HepG2 (cell line): ENCODE measurements around the gene TACC3. TPM values are rescaled to one million over a fixed set of nuclear protein-coding genes. Genes with fewer than 3 reads are reported as not detected.

Experiments used
- AGO2 ChIP-seq: fragments of 200-400 bp; formaldehyde crosslinking; optimal IDR thresholded peaks from 2 replicates; pipeline ENCODE3; 2017; ENCODE audit warnings: mild to moderate bottlenecking, low read depth, low read length, moderate library complexity
- CENPBD1 ChIP-seq: sonication (generic); formaldehyde crosslinking; IDR thresholded peaks from 2 replicates; pipeline ENCODE4 v1.8.0; 2022; ENCODE audit warnings: missing genetic modification reagents, low read depth, mild to moderate bottlenecking, borderline replicate concordance
- EHMT2 ChIP-seq: fragments of 200-600 bp; sonication (generic); IDR thresholded peaks from 2 replicates; pipeline ENCODE4 v1.7.0; 2017; ENCODE audit warnings: antibody characterized with exemption, low read depth, low read length, borderline replicate concordance
- GFI1 ChIP-seq: sonication (generic); formaldehyde crosslinking; IDR thresholded peaks from 2 replicates; pipeline ENCODE4 v1.5.0; 2020; ENCODE audit warnings: missing genetic modification reagents, mild to moderate bottlenecking, borderline replicate concordance
- HCFC1 ChIP-seq: fragments of 150-350 bp; IDR thresholded peaks from 2 replicates; pipeline ENCODE4 v1.6.1; 2014; ENCODE audit warnings: low read depth, low read length
- MAZ ChIP-seq, 2 experiments: sonication (generic) in 1 of 2; formaldehyde crosslinking in 1 of 2; IDR thresholded peaks; 2 replicates each; pipeline versions ENCODE4 v1.5.0 to v1.6.1; 2012 to 2020; ENCODE audit warnings: low read depth in 2 of 2, mild to moderate bottlenecking in 2 of 2, borderline replicate concordance in 1 of 2, improper control_type of control experiment in 1 of 2, low read length in 1 of 2, missing genetic modification reagents in 1 of 2, moderate library complexity in 1 of 2
- NAIF1 ChIP-seq: sonication (generic); formaldehyde crosslinking; IDR thresholded peaks from 2 replicates; pipeline ENCODE4 v1.5.0; 2020; ENCODE audit warnings: mild to moderate bottlenecking, missing genetic modification reagents, borderline replicate concordance
- NFE2 ChIP-seq: sonication (generic); formaldehyde crosslinking; IDR thresholded peaks from 2 replicates; pipeline ENCODE4 v1.4.0; 2020; ENCODE audit warnings: missing genetic modification reagents
- PCBP1 ChIP-seq: fragments of 200-400 bp; formaldehyde crosslinking; IDR thresholded peaks from 2 replicates; pipeline ENCODE4 v1.6.1; 2017; ENCODE audit warnings: mild to moderate bottlenecking, low read depth, low read length, borderline replicate concordance
- PRMT3 ChIP-seq: sonication (generic); formaldehyde crosslinking; IDR thresholded peaks from 2 replicates; pipeline ENCODE4 v1.8.1; 2022; ENCODE audit warnings: low read depth, mild to moderate bottlenecking, moderate library complexity, missing genetic modification reagents, borderline replicate concordance
- SNAPC2 ChIP-seq: sonication (generic); formaldehyde crosslinking; IDR thresholded peaks from 2 replicates; pipeline ENCODE4 v1.8.1; 2022; ENCODE audit warnings: mild to moderate bottlenecking, missing genetic modification reagents
- ZC3H4 ChIP-seq: sonication (generic); formaldehyde crosslinking; IDR thresholded peaks from 2 replicates; pipeline ENCODE4 v1.4.0; 2020; ENCODE audit warnings: missing genetic modification reagents, borderline replicate concordance
- ZFX ChIP-seq: sonication (generic); formaldehyde crosslinking; IDR thresholded peaks from 2 replicates; pipeline ENCODE4 v1.4.0; 2020; ENCODE audit warnings: mild to moderate bottlenecking, low read depth, missing genetic modification reagents, moderate library complexity
- ZNF101 ChIP-seq: sonication (generic); formaldehyde crosslinking; IDR thresholded peaks from 2 replicates; pipeline ENCODE4 v1.4.0; 2020; ENCODE audit warnings: mild to moderate bottlenecking, low read depth, missing genetic modification reagents, borderline replicate concordance
- ZNF230 ChIP-seq: sonication (generic); formaldehyde crosslinking; IDR thresholded peaks from 2 replicates; pipeline ENCODE4 v1.4.0; 2020; ENCODE audit warnings: mild to moderate bottlenecking, missing genetic modification reagents
- ZNF383 ChIP-seq: sonication (generic); formaldehyde crosslinking; IDR thresholded peaks from 2 replicates; pipeline ENCODE4 v1.4.0; 2020; ENCODE audit warnings: missing genetic modification reagents, mild to moderate bottlenecking, borderline replicate concordance
- ZNF441 ChIP-seq: sonication (generic); formaldehyde crosslinking; IDR thresholded peaks from 2 replicates; pipeline ENCODE4 v1.7.0; 2021; ENCODE audit warnings: missing genetic modification reagents, borderline replicate concordance
- ZNF761 ChIP-seq: sonication (generic); formaldehyde crosslinking; conservative IDR thresholded peaks from 2 replicates; pipeline ENCODE4 v1.4.0; 2020; ENCODE audit warnings: mild to moderate bottlenecking, missing genetic modification reagents
- polyA plus RNA-seq, 8 experiments: library from polyadenylated mRNA; depleted of rRNA in 3 of 8; stranded (reverse) in 7 of 8; unstranded in 1 of 8; fragments of >200 nt; fragmentation: Illumina TruSeq in 4 of 8; extraction: Trizol in 4 of 8; gene quantifications; 2 replicates each; pipeline versions ENCODE4 v1.2.1 to v1.2.3, GENCODE V29; 2011 to 2016; ENCODE audit warnings: low read depth in 4 of 8, missing spikeins in 1 of 8, mixed read lengths in 1 of 8; ENCODE audit not compliant: insufficient read depth in 1 of 8
- total RNA-seq, 5 experiments: library from RNA; depleted of rRNA; stranded (reverse); fragments of >200 nt; fragmentation: Illumina TruSeq; extraction: Trizol; gene quantifications; 2 replicates each; pipeline ENCODE4 v1.2.3, GENCODE V29; 2016; ENCODE audit warnings: low read depth in 1 of 5
- TF ChIP-seq, protein P1 (sequence below): sonication (generic); formaldehyde crosslinking; IDR thresholded peaks from 2 replicates; pipeline ENCODE4 v1.9.0; 2021; ENCODE audit warnings: missing genetic modification reagents, mild to moderate bottlenecking, borderline replicate concordance
- TF ChIP-seq, protein P2 (sequence below): sonication (generic); formaldehyde crosslinking; IDR thresholded peaks from 2 replicates; pipeline ENCODE4 v1.5.1; 2020; ENCODE audit warnings: missing genetic modification reagents, mild to moderate bottlenecking, borderline replicate concordance
- TF ChIP-seq, protein P3 (sequence below): sonication (generic); formaldehyde crosslinking; IDR thresholded peaks from 2 replicates; pipeline ENCODE4; 2020; ENCODE audit warnings: missing genetic modification reagents, mild to moderate bottlenecking, borderline replicate concordance

TACC3 gene
- total and polyA plus RNA-seq, 2 of the 13 experiments (the other 11 are each of a cell fraction or from before 2014, with no cell fraction given) = 20.3 to 21.2 TPM

DNA sequence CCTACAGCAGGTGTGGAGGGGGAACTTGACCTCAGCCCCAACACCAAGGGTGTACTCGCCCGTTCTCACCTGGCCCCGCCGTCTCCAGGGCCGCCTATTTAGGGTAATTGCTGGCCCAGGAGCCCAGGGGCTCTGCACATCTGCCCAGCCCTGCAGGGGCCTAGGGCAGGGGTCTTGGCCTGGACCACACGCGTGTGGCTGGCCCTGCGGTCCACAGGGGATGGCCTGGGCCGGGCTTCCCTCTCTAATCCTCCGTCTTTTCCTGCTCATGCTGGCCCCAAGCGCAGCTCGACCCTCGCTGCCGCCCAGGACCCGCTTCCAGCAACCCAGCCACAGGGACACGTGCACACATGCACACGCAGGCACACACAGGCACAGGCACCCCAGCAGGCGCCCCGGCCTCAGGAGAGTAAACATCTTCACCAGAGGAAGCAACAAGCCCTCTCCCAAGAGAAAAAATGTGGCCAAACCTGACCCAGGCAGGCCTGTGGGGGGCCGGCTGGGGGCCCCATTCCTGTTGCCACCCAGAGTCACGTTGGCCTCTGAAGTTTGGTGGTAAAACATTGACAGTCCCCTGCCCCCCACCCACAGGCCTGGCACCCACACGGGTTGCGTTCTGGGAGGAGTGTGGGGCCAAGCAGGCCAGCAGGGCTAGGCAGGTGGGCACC, 47.2 kb downstream of the TACC3 start (continued):
- TF ChIP-seq ZFX (CRISPR knock-in tag) (peak; percentile 58; the same call in 1 of the 2 replicates), NFE2 (CRISPR knock-in tag) (no peak), SNAPC2 (CRISPR knock-in tag) (peak; percentile 62; the same call in 1 of the 2 replicates), ZNF383 (CRISPR knock-in tag) (no peak), AGO2 (peak; percentile 92), GFI1 (no peak), PCBP1 (no peak), ZC3H4 (no peak), ZNF230 (no peak), ZNF761 (CRISPR knock-in tag) (no peak), CENPBD1 (no peak), PRMT3 (CRISPR knock-in tag) (no peak), ZNF101 (CRISPR knock-in tag) (0 out of 2 replicates have a peak, but pooled peaks have one; percentile 43), EHMT2 (no peak), ZNF441 (CRISPR knock-in tag) (peak; percentile 23; the same call in 1 of the 2 replicates), NAIF1 (CRISPR knock-in tag) (0 out of 2 replicates have a peak, but pooled peaks have one; percentile 17), HCFC1 (no peak), MAZ (IDR thresholded peaks at IDR 0.05; ENCODE audit: borderline replicate concordance, low read depth, low read length) (no peak), MAZ (CRISPR knock-in tag; IDR thresholded peaks at IDR 0.05; ENCODE audit: low read depth) (peak; percentile 46; the same call in 1 of the 2 replicates)
- TF ChIP-seq, protein P1, sequence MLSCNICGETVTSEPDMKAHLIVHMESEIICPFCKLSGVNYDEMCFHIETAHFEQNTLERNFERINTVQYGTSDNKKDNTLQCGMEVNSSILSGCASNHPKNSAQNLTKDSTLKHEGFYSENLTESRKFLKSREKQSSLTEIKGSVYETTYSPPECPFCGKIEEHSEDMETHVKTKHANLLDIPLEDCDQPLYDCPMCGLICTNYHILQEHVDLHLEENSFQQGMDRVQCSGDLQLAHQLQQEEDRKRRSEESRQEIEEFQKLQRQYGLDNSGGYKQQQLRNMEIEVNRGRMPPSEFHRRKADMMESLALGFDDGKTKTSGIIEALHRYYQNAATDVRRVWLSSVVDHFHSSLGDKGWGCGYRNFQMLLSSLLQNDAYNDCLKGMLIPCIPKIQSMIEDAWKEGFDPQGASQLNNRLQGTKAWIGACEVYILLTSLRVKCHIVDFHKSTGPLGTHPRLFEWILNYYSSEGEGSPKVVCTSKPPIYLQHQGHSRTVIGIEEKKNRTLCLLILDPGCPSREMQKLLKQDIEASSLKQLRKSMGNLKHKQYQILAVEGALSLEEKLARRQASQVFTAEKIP (CRISPR knock-in tag) = no peak
- TF ChIP-seq, protein P2, sequence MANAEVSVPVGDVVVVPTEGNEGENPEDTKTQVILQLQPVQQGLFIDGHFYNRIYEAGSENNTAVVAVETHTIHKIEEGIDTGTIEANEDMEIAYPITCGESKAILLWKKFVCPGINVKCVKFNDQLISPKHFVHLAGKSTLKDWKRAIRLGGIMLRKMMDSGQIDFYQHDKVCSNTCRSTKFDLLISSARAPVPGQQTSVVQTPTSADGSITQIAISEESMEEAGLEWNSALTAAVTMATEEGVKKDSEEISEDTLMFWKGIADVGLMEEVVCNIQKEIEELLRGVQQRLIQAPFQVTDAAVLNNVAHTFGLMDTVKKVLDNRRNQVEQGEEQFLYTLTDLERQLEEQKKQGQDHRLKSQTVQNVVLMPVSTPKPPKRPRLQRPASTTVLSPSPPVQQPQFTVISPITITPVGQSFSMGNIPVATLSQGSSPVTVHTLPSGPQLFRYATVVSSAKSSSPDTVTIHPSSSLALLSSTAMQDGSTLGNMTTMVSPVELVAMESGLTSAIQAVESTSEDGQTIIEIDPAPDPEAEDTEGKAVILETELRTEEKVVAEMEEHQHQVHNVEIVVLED (CRISPR knock-in tag) = no peak
- TF ChIP-seq, protein P3, sequence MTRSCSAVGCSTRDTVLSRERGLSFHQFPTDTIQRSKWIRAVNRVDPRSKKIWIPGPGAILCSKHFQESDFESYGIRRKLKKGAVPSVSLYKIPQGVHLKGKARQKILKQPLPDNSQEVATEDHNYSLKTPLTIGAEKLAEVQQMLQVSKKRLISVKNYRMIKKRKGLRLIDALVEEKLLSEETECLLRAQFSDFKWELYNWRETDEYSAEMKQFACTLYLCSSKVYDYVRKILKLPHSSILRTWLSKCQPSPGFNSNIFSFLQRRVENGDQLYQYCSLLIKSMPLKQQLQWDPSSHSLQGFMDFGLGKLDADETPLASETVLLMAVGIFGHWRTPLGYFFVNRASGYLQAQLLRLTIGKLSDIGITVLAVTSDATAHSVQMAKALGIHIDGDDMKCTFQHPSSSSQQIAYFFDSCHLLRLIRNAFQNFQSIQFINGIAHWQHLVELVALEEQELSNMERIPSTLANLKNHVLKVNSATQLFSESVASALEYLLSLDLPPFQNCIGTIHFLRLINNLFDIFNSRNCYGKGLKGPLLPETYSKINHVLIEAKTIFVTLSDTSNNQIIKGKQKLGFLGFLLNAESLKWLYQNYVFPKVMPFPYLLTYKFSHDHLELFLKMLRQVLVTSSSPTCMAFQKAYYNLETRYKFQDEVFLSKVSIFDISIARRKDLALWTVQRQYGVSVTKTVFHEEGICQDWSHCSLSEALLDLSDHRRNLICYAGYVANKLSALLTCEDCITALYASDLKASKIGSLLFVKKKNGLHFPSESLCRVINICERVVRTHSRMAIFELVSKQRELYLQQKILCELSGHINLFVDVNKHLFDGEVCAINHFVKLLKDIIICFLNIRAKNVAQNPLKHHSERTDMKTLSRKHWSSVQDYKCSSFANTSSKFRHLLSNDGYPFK (CRISPR knock-in tag) = 0 out of 2 replicates have a peak, but pooled peaks have one; percentile 20
